ENCODE results near the gene OTOS.

DNA sequence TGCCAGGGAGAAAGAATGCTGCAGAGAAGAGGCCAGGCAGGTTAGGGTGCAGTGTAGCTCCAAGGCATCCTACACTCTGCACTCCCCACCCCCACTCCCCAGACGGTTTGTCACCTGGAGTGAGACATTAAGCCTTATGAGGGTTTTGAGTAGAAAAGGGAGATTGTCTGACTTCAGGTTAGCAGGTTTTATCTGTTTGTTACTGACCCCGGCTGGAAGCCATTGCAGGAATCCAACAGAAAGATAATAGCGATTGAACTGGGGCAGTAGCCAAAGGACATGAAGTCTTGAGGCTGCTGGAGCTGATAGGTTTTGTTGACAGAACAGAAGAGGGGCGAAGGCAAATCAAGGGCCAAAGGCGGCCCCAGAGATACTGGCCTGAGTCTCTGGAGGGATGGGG, 51.2 kb downstream of the OTOS start:
- TF ChIP-seq, protein P1, sequence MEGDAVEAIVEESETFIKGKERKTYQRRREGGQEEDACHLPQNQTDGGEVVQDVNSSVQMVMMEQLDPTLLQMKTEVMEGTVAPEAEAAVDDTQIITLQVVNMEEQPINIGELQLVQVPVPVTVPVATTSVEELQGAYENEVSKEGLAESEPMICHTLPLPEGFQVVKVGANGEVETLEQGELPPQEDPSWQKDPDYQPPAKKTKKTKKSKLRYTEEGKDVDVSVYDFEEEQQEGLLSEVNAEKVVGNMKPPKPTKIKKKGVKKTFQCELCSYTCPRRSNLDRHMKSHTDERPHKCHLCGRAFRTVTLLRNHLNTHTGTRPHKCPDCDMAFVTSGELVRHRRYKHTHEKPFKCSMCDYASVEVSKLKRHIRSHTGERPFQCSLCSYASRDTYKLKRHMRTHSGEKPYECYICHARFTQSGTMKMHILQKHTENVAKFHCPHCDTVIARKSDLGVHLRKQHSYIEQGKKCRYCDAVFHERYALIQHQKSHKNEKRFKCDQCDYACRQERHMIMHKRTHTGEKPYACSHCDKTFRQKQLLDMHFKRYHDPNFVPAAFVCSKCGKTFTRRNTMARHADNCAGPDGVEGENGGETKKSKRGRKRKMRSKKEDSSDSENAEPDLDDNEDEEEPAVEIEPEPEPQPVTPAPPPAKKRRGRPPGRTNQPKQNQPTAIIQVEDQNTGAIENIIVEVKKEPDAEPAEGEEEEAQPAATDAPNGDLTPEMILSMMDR (IDR thresholded peaks at IDR 0.05) = no peak
- no peak for TF ChIP-seq POLR2AphosphoS5 (IDR thresholded peaks at IDR 0.05; ENCODE audit: low read depth, low read length)
